OCI-LY3 (cell line): ENCODE measurements around the gene MPG.

Experiments
- H2AFZ ChIP-seq: fragments of 200-600, 300-600 bp; shearing (Covaris generic); 2 replicates; pipeline ENCODE4 v1.6.0; 2014; ENCODE audit warnings: antibody characterized with exemption, low read depth, low read length
- H3K27ac ChIP-seq: fragments of 200-600, 300-600 bp; sonication (generic); 2 replicates; pipeline ENCODE4 v1.5.1; 2014; ENCODE audit warnings: mild to moderate bottlenecking, low read length, moderate library complexity, mixed read lengths
- H3K27me3 ChIP-seq: fragments of 200-600, 300-600 bp; sonication (generic); 2 replicates; pipeline ENCODE4 v1.6.1; 2014; ENCODE audit warnings: low read depth, low read length, mixed read lengths
- H3K36me3 ChIP-seq: fragments of 200-600, 300-600 bp; sonication (generic); replicated peaks from 2 replicates; pipeline ENCODE3; 2014; ENCODE audit warnings: low read depth, low read length, mixed read lengths
- H3K4me1 ChIP-seq: fragments of 300-600, 200-600 bp; sonication (generic); 2 replicates; pipeline ENCODE4 v1.6.1; 2014; ENCODE audit warnings: low read length, mixed read lengths
- H3K4me2 ChIP-seq: fragments of 200-600, 300-600 bp; sonication (generic); 2 replicates; pipeline ENCODE4 v1.6.1; 2014; ENCODE audit warnings: low read length, mixed read lengths
- H3K4me3 ChIP-seq: fragments of 300-600, 200-600 bp; sonication (generic); 2 replicates; pipeline ENCODE4 v1.5.1; 2014; ENCODE audit warnings: antibody characterized with exemption, mild to moderate bottlenecking, low read length, moderate library complexity
- H3K79me2 ChIP-seq: fragments of 300-600, 200-600 bp; shearing (Covaris generic); 2 replicates; pipeline ENCODE4 v1.6.1; 2014; ENCODE audit warnings: mild to moderate bottlenecking, low read length, mixed read lengths
- H3K9ac ChIP-seq: fragments of 300-600, 200-600 bp; shearing (Covaris generic); 2 replicates; pipeline ENCODE4 v1.6.0; 2014; ENCODE audit warnings: mild to moderate bottlenecking, low read length, moderate library complexity
- H3K9me3 ChIP-seq: fragments of 200-600, 300-600 bp; shearing (Covaris generic); 2 replicates; pipeline ENCODE4 v1.6.1; 2014; ENCODE audit warnings: low read length, mixed read lengths; ENCODE audit not compliant: insufficient read depth
- H4K20me1 ChIP-seq: fragments of 200-600, 300-600 bp; sonication (generic); 2 replicates; pipeline ENCODE4 v1.6.1; 2016; ENCODE audit warnings: low read length, mixed read lengths; ENCODE audit not compliant: insufficient read depth
- CTCF ChIP-seq: fragments of 200-600, 300-600 bp; sonication (generic); IDR thresholded peaks from 2 replicates; pipeline ENCODE4 v1.5.1; 2014; ENCODE audit warnings: antibody characterized with exemption, low read length, low read depth
- EZH2phosphoT487 ChIP-seq: fragments of 200-600 bp; shearing (Covaris generic); IDR thresholded peaks from 2 replicates; pipeline ENCODE4 v1.6.1; 2018; ENCODE audit warnings: antibody characterized with exemption, mixed run types, low read depth

MPG gene

GRCh38 chr16:75580-76501 lies 2.2 kb upstream of the MPG start:
- Histone ChIP-seq H3K9me3 (no peaks in the 10 kb centered on the region), H3K9ac (peak overlapping the region; percentile 83; the same call in 1 of the 2 replicates), H3K36me3 (peaks cover 12% of the 10 kb centered on the region), H2AFZ (no peak overlapping the region), H3K4me2 (peak overlapping the region; percentile 85), H3K27ac (no peak overlapping the region), H3K27me3 (peaks cover 23% of the 10 kb centered on the region), H4K20me1 (no peaks in the 10 kb centered on the region), H3K4me3 (no peak overlapping the region), H3K4me1 (peaks cover 25% of the 10 kb centered on the region), H3K79me2 (peaks cover 15% of the 10 kb centered on the region)
- TF ChIP-seq CTCF (no peak), EZH2phosphoT487 (no peak)

GRCh38 chr16:76535-77272 lies 1.3 kb upstream of the MPG start:
- peak overlapping the region; percentile 85 for H3K4me2 ChIP-seq
- no peak for TF ChIP-seq CTCF
- no peak for TF ChIP-seq EZH2phosphoT487
- peak overlapping the region; percentile 92 for H3K4me3 ChIP-seq
- peaks cover 17% of the 10 kb centered on the region for H3K27me3 ChIP-seq
- peaks cover 25% of the 10 kb centered on the region for H3K4me1 ChIP-seq
- peak overlapping the region; percentile 63 for H3K27ac ChIP-seq
- H3K79me2 ChIP-seq: peaks cover 15% of the 10 kb centered on the region
- H2AFZ ChIP-seq: no peak overlapping the region
- H4K20me1 ChIP-seq: no peaks in the 10 kb centered on the region
- H3K36me3 ChIP-seq: peaks cover 17% of the 10 kb centered on the region
- H3K9me3 ChIP-seq: no peaks in the 10 kb centered on the region
- H3K9ac ChIP-seq: peak overlapping the region; percentile 83

- H3K9me3 ChIP-seq: no peaks in the 10 kb centered on the region
- peak overlapping the region; percentile 92 for H3K4me3 ChIP-seq
- peak overlapping the region; percentile 85 for H3K4me2 ChIP-seq
- H3K79me2 ChIP-seq: peaks cover 15% of the 10 kb centered on the region
- TF ChIP-seq CTCF: 0 out of 2 replicates have a peak, but pooled peaks have one; percentile 5
- TF ChIP-seq EZH2phosphoT487: no peak
- H3K9ac ChIP-seq: peak overlapping the region; percentile 83
- H3K4me1 ChIP-seq: peaks cover 25% of the 10 kb centered on the region
- H3K36me3 ChIP-seq: peaks cover 17% of the 10 kb centered on the region
- peak overlapping the region; percentile 63 for H3K27ac ChIP-seq
- peak overlapping the region; percentile 1; the same call in 1 of the 2 replicates for H2AFZ ChIP-seq
- H4K20me1 ChIP-seq: no peaks in the 10 kb centered on the region
- peaks cover 13% of the 10 kb centered on the region for H3K27me3 ChIP-seq
Measured at GRCh38 chr16:77273-77806, 685 bp upstream of the MPG start.
